ENCODE results near the gene DBF4.
A peak's percentile ranks its signal among the peaks of the same experiment; 100 is the strongest.
"Not testable (repeated sequence)": the region's sequence is repeated elsewhere in the genome, so short reads cannot be mapped to it uniquely, and the experiment has no call there.

Gene DBF4

GRCh38 chr7:87934699-87935383 is 58.5 kb downstream of the DBF4 start:
- H3K4me3 ChIP-seq (ENCODE audit: low read depth, low read length) = peak overlapping the region; percentile 71
- no peak for TF ChIP-seq CTCF (conservative IDR thresholded peaks at IDR 0.05; ENCODE audit: low read depth, low read length)
- peak; percentile 18 for DNase-seq (ENCODE audit: low read depth)

- no peak for TF ChIP-seq CTCF (conservative IDR thresholded peaks at IDR 0.05; ENCODE audit: low read depth, low read length)
- H3K4me3 ChIP-seq (ENCODE audit: low read depth, low read length) = peak overlapping the region; percentile 71
- DNase-seq (ENCODE audit: low read depth) = no peak
Measured at GRCh38 chr7:87935384-87935706, 59.1 kb downstream of the DBF4 start.

- no peak for TF ChIP-seq CTCF (conservative IDR thresholded peaks at IDR 0.05; ENCODE audit: low read depth, low read length)
- no peak for DNase-seq (ENCODE audit: low read depth)
- H3K4me3 ChIP-seq (ENCODE audit: low read depth, low read length) = no peak overlapping the region
Measured at GRCh38 chr7:87941138-87941537, 64.8 kb downstream of the DBF4 start.

GRCh38 chr7:87944547-87944946 is 68.3 kb downstream of the DBF4 start:
- no peak overlapping the region for H3K4me3 ChIP-seq (ENCODE audit: low read depth, low read length)
- TF ChIP-seq CTCF (conservative IDR thresholded peaks at IDR 0.05; ENCODE audit: low read depth, low read length) = no peak
- DNase-seq (ENCODE audit: low read depth) = no peak

- H3K4me3 ChIP-seq (ENCODE audit: low read depth, low read length); DNase-seq (ENCODE audit: low read depth): not testable (repeated sequence)
Measured at GRCh38 chr7:87945926-87946325, 69.6 kb downstream of the DBF4 start.

- no peak for TF ChIP-seq CTCF (conservative IDR thresholded peaks at IDR 0.05; ENCODE audit: low read depth, low read length)
- DNase-seq (ENCODE audit: low read depth) = no peak
- H3K4me3 ChIP-seq (ENCODE audit: low read depth, low read length) = no peak overlapping the region
Measured at GRCh38 chr7:87948371-87948770, 72.1 kb downstream of the DBF4 start.
